ENCODE results near the gene ZNF286A.

GRCh38 chr17:15663691-15664090, 35.9 kb upstream of the ZNF286A start:
- TF ChIP-seq CTCF (IDR thresholded peaks at IDR 0.05) (no peak), POLR2A (IDR thresholded peaks at IDR 0.05) (no peak)
